Measurements from ENCODE around the gene SGCD.

- TF ChIP-seq TAF1 (IDR thresholded peaks at IDR 0.05; ENCODE audit: borderline replicate concordance, insufficient read depth, low read length) (no peak), POLR2AphosphoS5 (IDR thresholded peaks at IDR 0.05; ENCODE audit: low read depth, low read length) (no peak), REST (IDR thresholded peaks at IDR 0.05; ENCODE audit: insufficient read depth in 1 of 2, low read depth in 2 of 2, low read length in 2 of 2) (no peak), FOXP2 (optimal IDR thresholded peaks at IDR 0.05; ENCODE audit: borderline replicate concordance, extremely low read depth, extremely low read length, insufficient read depth) (no peak)
Measured at GRCh38 chr5:156799171-156799570, 472.2 kb downstream of the SGCD start.
